Mesenchymal stem cell (in vitro differentiated cells and primary cell): ENCODE results near the gene SLC23A2.

Experiments used
- DNase-seq: peaks from one replicate; pipeline ENCODE4 v3.0.0-alpha.2; 2013
- H2AFZ ChIP-seq: one replicate; pipeline ENCODE4 v1.6.1; 2013; ENCODE audit warnings: low read depth, mild to moderate bottlenecking, control low read depth, inconsistent platforms, low read length, moderate library complexity
- H2AK5ac ChIP-seq: 2 replicates; pipeline ENCODE4 v1.6.1; 2013; ENCODE audit warnings: low read length, moderate library complexity, mild to moderate bottlenecking, inconsistent platforms; ENCODE audit not compliant: severe bottlenecking
- H2BK120ac ChIP-seq: one replicate; pipeline ENCODE4 v1.6.1; 2013; ENCODE audit warnings: low read depth, mild to moderate bottlenecking, inconsistent platforms, low read length, moderate library complexity
- H2BK12ac ChIP-seq, 2 experiments: one replicate each; pipeline ENCODE4 v1.6.1; 2013; ENCODE audit warnings: inconsistent platforms in 2 of 2, low read length in 2 of 2, mild to moderate bottlenecking in 2 of 2, moderate library complexity in 2 of 2, control low read depth in 1 of 2
- H2BK15ac ChIP-seq: one replicate; pipeline ENCODE4 v1.6.1; 2013; ENCODE audit warnings: mild to moderate bottlenecking, low read depth, inconsistent platforms; ENCODE audit not compliant: poor library complexity, severe bottlenecking
- H2BK5ac ChIP-seq: 2 replicates; pipeline ENCODE4 v1.6.1; 2013; ENCODE audit warnings: low read depth, mild to moderate bottlenecking, low read length, control low read depth, inconsistent platforms; ENCODE audit not compliant: poor library complexity, severe bottlenecking
- H3K14ac ChIP-seq, 2 experiments: one replicate each; pipeline ENCODE4 v1.6.1; 2013; ENCODE audit warnings: inconsistent platforms in 2 of 2, low read length in 2 of 2, control low read depth in 1 of 2, mild to moderate bottlenecking in 1 of 2, moderate library complexity in 1 of 2
- H3K18ac ChIP-seq, 2 experiments: one replicate each; pipeline ENCODE4 v1.6.1; 2013; ENCODE audit warnings: inconsistent platforms in 2 of 2, low read length in 2 of 2, control low read depth in 1 of 2, low read depth in 1 of 2, mild to moderate bottlenecking in 1 of 2
- H3K23ac ChIP-seq, 2 experiments: one replicate each; pipeline ENCODE4 v1.6.1; 2013; ENCODE audit warnings: inconsistent platforms in 2 of 2, low read length in 2 of 2, mild to moderate bottlenecking in 2 of 2, moderate library complexity in 2 of 2, control low read depth in 1 of 2
- H3K27ac ChIP-seq: 2 replicates; pipeline ENCODE4 v1.5.1; 2013; ENCODE audit warnings: mild to moderate bottlenecking, moderate library complexity, low read length, control low read depth, inconsistent platforms; ENCODE audit not compliant: poor library complexity, severe bottlenecking
- H3K27me3 ChIP-seq, 2 experiments: 2 replicates each; pipeline versions ENCODE4 v1.6.1 to v1.7.0; 2013; ENCODE audit warnings: low read length in 2 of 2, mild to moderate bottlenecking in 2 of 2, moderate library complexity in 2 of 2, control low read depth in 1 of 2, inconsistent platforms in 1 of 2; ENCODE audit not compliant: control insufficient read depth in 1 of 2, insufficient read depth in 1 of 2
- H3K36me3 ChIP-seq, 2 experiments: 2 replicates each; pipeline versions ENCODE4 v1.6.1 to v1.7.0; 2013; ENCODE audit warnings: low read length in 2 of 2, control low read depth in 1 of 2, inconsistent platforms in 1 of 2, low read depth in 1 of 2, mild to moderate bottlenecking in 1 of 2; ENCODE audit not compliant: insufficient read depth in 2 of 2, control insufficient read depth in 1 of 2
- H3K4ac ChIP-seq, 2 experiments: one replicate each; pipeline ENCODE4 v1.6.1; 2013; ENCODE audit warnings: inconsistent platforms in 2 of 2, low read length in 2 of 2, mild to moderate bottlenecking in 2 of 2, moderate library complexity in 2 of 2, control low read depth in 1 of 2, low read depth in 1 of 2
- H3K4me1 ChIP-seq: 2 replicates; pipeline ENCODE4 v1.6.1; 2013; ENCODE audit warnings: low read depth, low read length, control low read depth; ENCODE audit not compliant: control insufficient read depth, insufficient read depth
- H3K4me2 ChIP-seq: 2 replicates; pipeline ENCODE4 v1.6.1; 2013; ENCODE audit warnings: low read length, mild to moderate bottlenecking, inconsistent platforms; ENCODE audit not compliant: poor library complexity, severe bottlenecking
- H3K4me3 ChIP-seq, 2 experiments: 2 replicates each; pipeline versions ENCODE4 v1.5.1 to v1.7.0; 2013; ENCODE audit warnings: low read length in 2 of 2, mild to moderate bottlenecking in 2 of 2, control low read depth in 1 of 2, low read depth in 1 of 2; ENCODE audit not compliant: insufficient read depth in 1 of 2
- H3K79me1 ChIP-seq: replicated peaks from 2 replicates; pipeline ENCODE4 v1.6.1; 2013; ENCODE audit warnings: mild to moderate bottlenecking, control low read depth, low read length, inconsistent platforms; ENCODE audit not compliant: poor library complexity, severe bottlenecking
- H3K9ac ChIP-seq: 2 replicates; pipeline ENCODE4 v1.7.0; 2013; ENCODE audit warnings: mild to moderate bottlenecking, low read length, moderate library complexity
- H3K9me3 ChIP-seq: 2 replicates; pipeline ENCODE4 v1.7.0; 2013; ENCODE audit warnings: mild to moderate bottlenecking, low read length; ENCODE audit not compliant: control insufficient read depth
- H4K8ac ChIP-seq: one replicate; pipeline ENCODE4 v1.6.1; 2013; ENCODE audit warnings: inconsistent platforms, mild to moderate bottlenecking, low read length, moderate library complexity
- H4K91ac ChIP-seq: one replicate; pipeline ENCODE4 v1.6.1; 2013; ENCODE audit warnings: mild to moderate bottlenecking, low read length, inconsistent platforms
- WGBS: methylation state at CpG from one replicate; pipeline ENCODE4 v1.1.7; 2013; ENCODE audit warnings: mixed read lengths; 5-methylcytosine and 5-hydroxymethylcytosine counted together

Gene SLC23A2

GRCh38 chr20:4869290-4870193 lies 131.8 kb downstream of the SLC23A2 start:
- H2AFZ ChIP-seq, result no peak overlapping the region
- no peak overlapping the region for H3K4ac ChIP-seq
- H3K36me3 ChIP-seq, result peaks cover 39 to 84% of the 10 kb centered on the region in 2 experiments
- no peak overlapping the region for H3K27ac ChIP-seq
- H3K4me2 ChIP-seq, result no peak overlapping the region
- no peak overlapping the region for H2BK120ac ChIP-seq
- H3K27me3 ChIP-seq, result no peaks in the 10 kb centered on the region
- no peak overlapping the region for H2BK5ac ChIP-seq
- no peak overlapping the region for H3K18ac ChIP-seq
- no peaks in the 10 kb centered on the region for H3K4me1 ChIP-seq
- peak overlapping the region; percentile 79 for H4K8ac ChIP-seq
- no peaks in the 10 kb centered on the region for H3K79me1 ChIP-seq
- no peak overlapping the region for H2BK12ac ChIP-seq
- no peaks in the 10 kb centered on the region for H3K9me3 ChIP-seq
- peak; percentile 90 for DNase-seq
- no peak overlapping the region for H2AK5ac ChIP-seq
- H3K4me3 ChIP-seq, result no peak overlapping the region
- no peak overlapping the region for H2BK15ac ChIP-seq
- H3K14ac ChIP-seq, result no peak overlapping the region
- no peak overlapping the region for H3K23ac ChIP-seq
- H3K9ac ChIP-seq, result no peak overlapping the region
- peak overlapping the region; percentile 71 for H4K91ac ChIP-seq
- 77% methylated on average over 19 of the region's 20 CpGs for WGBS

GRCh38 chr20:4867051-4867450 lies 134.3 kb downstream of the SLC23A2 start:
- no peak overlapping the region for H4K8ac ChIP-seq
- 98% methylated on average over 4 of the region's 4 CpGs for WGBS
- H3K14ac ChIP-seq, result no peak overlapping the region
- H3K4me3 ChIP-seq, result no peak overlapping the region
- no peaks in the 10 kb centered on the region for H3K9me3 ChIP-seq
- H3K27ac ChIP-seq, result no peak overlapping the region
- no peaks in the 10 kb centered on the region for H3K4me1 ChIP-seq
- H3K23ac ChIP-seq, result peak overlapping the region in 1 of 2 experiments; percentile 54
- H3K9ac ChIP-seq, result no peak overlapping the region
- H2BK5ac ChIP-seq, result no peak overlapping the region
- peaks cover 32 to 84% of the 10 kb centered on the region in 2 experiments for H3K36me3 ChIP-seq
- H3K18ac ChIP-seq, result no peak overlapping the region
- H3K4ac ChIP-seq, result no peak overlapping the region
- H4K91ac ChIP-seq, result no peak overlapping the region
- no peak overlapping the region for H2BK120ac ChIP-seq
- H2BK12ac ChIP-seq, result no peak overlapping the region
- no peak overlapping the region for H3K4me2 ChIP-seq
- no peak overlapping the region for H2BK15ac ChIP-seq
- no peaks in the 10 kb centered on the region for H3K27me3 ChIP-seq
- no peaks in the 10 kb centered on the region for H3K79me1 ChIP-seq
- DNase-seq, result no peak
- H2AK5ac ChIP-seq, result no peak overlapping the region
- no peak overlapping the region for H2AFZ ChIP-seq

- Histone ChIP-seq H3K79me1 (no peaks in the 10 kb centered on the region), H3K9me3 (no peaks in the 10 kb centered on the region), H3K4me3 (no peak overlapping the region), H4K8ac (no peak overlapping the region), H3K9ac (no peak overlapping the region), H2AFZ (no peak overlapping the region), H3K27me3 (no peaks in the 10 kb centered on the region), H3K23ac (no peak overlapping the region), H3K4me2 (no peak overlapping the region), H3K14ac (no peak overlapping the region), H2BK15ac (no peak overlapping the region), H3K4me1 (no peaks in the 10 kb centered on the region), H2BK120ac (no peak overlapping the region), H3K36me3 (peaks cover 36 to 84% of the 10 kb centered on the region in 2 experiments), H3K27ac (no peak overlapping the region), H4K91ac (no peak overlapping the region), H2BK5ac (no peak overlapping the region), H2AK5ac (no peak overlapping the region), H2BK12ac (no peak overlapping the region), H3K4ac (no peak overlapping the region), H3K18ac (no peak overlapping the region)
- no peak for DNase-seq
- 97% methylated on average over 2 of the region's 2 CpGs for WGBS
Observed at GRCh38 chr20:4866429-4866828, 134.9 kb downstream of the SLC23A2 start.

GRCh38 chr20:4864311-4864752 lies 137.0 kb downstream of the SLC23A2 start:
- no peak overlapping the region for H3K23ac ChIP-seq

More at GRCh38 chr20:4864311-4864752, 137.0 kb downstream of the SLC23A2 start:
- H2BK12ac ChIP-seq, result no peak overlapping the region
- H2AK5ac ChIP-seq, result no peak overlapping the region
- no peak overlapping the region for H3K14ac ChIP-seq
- H3K4me2 ChIP-seq, result no peak overlapping the region
- no peak overlapping the region for H2BK15ac ChIP-seq
- no peak overlapping the region for H3K27ac ChIP-seq
- no peak overlapping the region for H3K18ac ChIP-seq
- H3K27me3 ChIP-seq, result no peaks in the 10 kb centered on the region
- H4K8ac ChIP-seq, result no peak overlapping the region
- no peak overlapping the region for H4K91ac ChIP-seq
- no peak overlapping the region for H3K4me3 ChIP-seq
- H2BK120ac ChIP-seq, result no peak overlapping the region
- WGBS, result 94% methylated on average over 3 of the region's 4 CpGs
- no peak overlapping the region for H2BK5ac ChIP-seq
- H3K36me3 ChIP-seq, result peaks cover 29 to 88% of the 10 kb centered on the region in 2 experiments
- H3K4me1 ChIP-seq, result no peaks in the 10 kb centered on the region
- DNase-seq, result peak; percentile 34
- H2AFZ ChIP-seq, result no peak overlapping the region
- no peak overlapping the region for H3K9ac ChIP-seq
- no peaks in the 10 kb centered on the region for H3K9me3 ChIP-seq
- no peaks in the 10 kb centered on the region for H3K79me1 ChIP-seq
- H3K4ac ChIP-seq, result no peak overlapping the region
